A673 (cell line): ENCODE data around the gene DIP2B. TPM values are rescaled to one million over a fixed set of nuclear protein-coding genes. Genes with fewer than 3 reads are reported as not detected.

ENCODE experiments used
- BruUV-seq: library from RNA; stranded (reverse); fragments of 400-500 nt; replicated peaks from 2 replicates; lab custom pipeline; 2021; lab: Mats Ljungman, UMichigan
- CTCF ChIA-PET: fragments of 300-600 bp; sonication (Branson Sonifier 250); formaldehyde crosslinking; loops from one replicate; lab custom pipeline; 2022; ENCODE audit warnings: antibody characterized with exemption; lab: Charles Lee
- POLR2A ChIA-PET: fragments of 300-600 bp; sonication (Branson Sonifier 250); formaldehyde crosslinking; loops from one replicate; lab custom pipeline; 2022; ENCODE audit warnings: antibody characterized with exemption; ENCODE audit not compliant: low non-redundant PET; lab: Charles Lee
- DNase-seq: peaks from one replicate; pipeline ENCODE4 v3.0.0-alpha.2; 2015; ENCODE audit warnings: low spot score
- H3K27ac ChIP-seq: fragments of 200-600 bp; sonication (generic); 2 replicates; pipeline ENCODE4 v1.5.1; 2016; ENCODE audit warnings: mixed run types, low read depth, mild to moderate bottlenecking, mixed read lengths, antibody characterized with exemption, low read length; ENCODE audit not compliant: poor library complexity, severe bottlenecking
- H3K27me3 ChIP-seq: fragments of 200-600 bp; sonication (generic); replicated peaks from 2 replicates; pipeline ENCODE4 v1.6.1; 2017; ENCODE audit warnings: mixed run types, low read depth, mild to moderate bottlenecking, mixed read lengths, antibody characterized with exemption, low read length; ENCODE audit not compliant: insufficient read depth, poor library complexity
- H3K36me3 ChIP-seq: fragments of 200-600 bp; sonication (generic); 2 replicates; pipeline ENCODE4 v1.6.1; 2016; ENCODE audit warnings: mixed run types, mild to moderate bottlenecking, mixed read lengths, antibody characterized with exemption, low read length; ENCODE audit not compliant: insufficient read depth, poor library complexity, severe bottlenecking
- H3K4me1 ChIP-seq: fragments of 200-600 bp; sonication (generic); 2 replicates; pipeline ENCODE4 v1.6.1; 2017; ENCODE audit warnings: mixed run types, mild to moderate bottlenecking, mixed read lengths, antibody characterized with exemption, low read length; ENCODE audit not compliant: insufficient read depth, poor library complexity, severe bottlenecking
- H3K4me3 ChIP-seq: fragments of 200-600 bp; sonication (generic); 2 replicates; pipeline ENCODE4 v1.5.1; 2016; ENCODE audit warnings: low read depth, mixed run types, mild to moderate bottlenecking, mixed read lengths, low read length; ENCODE audit not compliant: poor library complexity, severe bottlenecking
- H3K9me3 ChIP-seq: fragments of 200-600 bp; sonication (generic); 2 replicates; pipeline ENCODE4 v1.6.1; 2016; ENCODE audit warnings: mixed run types, low read depth, mild to moderate bottlenecking, mixed read lengths, antibody characterized with exemption, low read length; ENCODE audit not compliant: poor library complexity, severe bottlenecking
- EZH2 ChIP-seq: fragments of 200-600 bp; sonication (generic); IDR thresholded peaks from 2 replicates; pipeline ENCODE4 v1.6.1; 2017; ENCODE audit warnings: borderline replicate concordance, low read depth, mild to moderate bottlenecking, mixed read lengths, antibody characterized with exemption, low read length; ENCODE audit not compliant: poor library complexity, severe bottlenecking
- intact Hi-C: fragments of 100-400 bp; cut with micrococcal nuclease; formaldehyde crosslinking; loops from one replicate; pipeline ENCODE4 v1.10.0; 2022; ENCODE audit not compliant: unreplicated experiment
- total RNA-seq: library from RNA; stranded (reverse); gene quantifications from 2 replicates; pipeline ENCODE4 v1.2.3, GENCODE V29; 2021
- TF ChIP-seq, protein P1 (sequence below): fragments of 300-800, 200-600 bp; sonication (generic); conservative IDR thresholded peaks from 2 replicates; pipeline ENCODE4 v1.5.1; 2017; ENCODE audit warnings: low read depth, mild to moderate bottlenecking, antibody characterized with exemption, low read length, moderate library complexity, mixed read lengths

The DIP2B gene
- total RNA-seq, 1 experiment from 2014 or later, result 40.5 TPM

DNA sequence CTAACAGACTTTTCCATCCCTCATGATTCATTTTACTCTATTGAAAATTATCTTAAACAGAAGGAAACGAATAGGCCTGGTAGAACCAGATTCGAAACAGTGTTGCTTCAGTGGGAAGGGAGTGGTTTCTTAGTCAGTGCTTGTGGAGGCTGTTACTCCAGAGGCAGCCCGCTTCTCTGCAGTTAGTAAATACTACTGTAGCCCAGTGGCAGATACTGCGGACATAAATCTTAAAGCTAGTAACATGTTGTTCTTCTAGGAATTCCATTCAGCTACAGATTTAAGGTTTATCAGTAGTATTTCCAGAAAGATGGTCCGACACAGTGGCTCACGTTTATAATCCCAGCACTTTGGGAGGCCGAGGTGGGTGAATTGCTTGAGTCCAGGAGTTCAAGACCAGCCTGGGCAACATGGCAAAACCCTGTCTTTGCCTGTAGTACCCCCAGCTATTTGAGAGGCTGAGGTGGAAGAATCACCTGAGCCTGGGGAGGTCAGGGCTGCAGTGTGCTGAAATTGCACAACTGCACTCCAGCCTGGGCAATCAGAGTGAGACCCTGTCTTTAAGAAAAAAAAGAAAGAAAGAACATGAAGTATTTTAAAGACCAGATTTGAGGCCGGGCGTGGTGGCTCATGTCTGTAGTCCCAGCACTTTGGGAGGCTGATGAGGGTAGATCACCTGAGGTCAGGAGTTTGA is 45.9 kb downstream of the DIP2B start:
- ChIA-PET CTCF (no interaction called here), POLR2A (no interaction called here)
- intact Hi-C loops, result no loop called here
- H3K4me1 ChIP-seq, result peaks cover 47% of the 10 kb centered on the region
- H3K27me3 ChIP-seq, result no peaks in the 10 kb centered on the region
- no peak for DNase-seq
- no peaks in the 10 kb centered on the region for H3K9me3 ChIP-seq
- TF ChIP-seq, protein P1, sequence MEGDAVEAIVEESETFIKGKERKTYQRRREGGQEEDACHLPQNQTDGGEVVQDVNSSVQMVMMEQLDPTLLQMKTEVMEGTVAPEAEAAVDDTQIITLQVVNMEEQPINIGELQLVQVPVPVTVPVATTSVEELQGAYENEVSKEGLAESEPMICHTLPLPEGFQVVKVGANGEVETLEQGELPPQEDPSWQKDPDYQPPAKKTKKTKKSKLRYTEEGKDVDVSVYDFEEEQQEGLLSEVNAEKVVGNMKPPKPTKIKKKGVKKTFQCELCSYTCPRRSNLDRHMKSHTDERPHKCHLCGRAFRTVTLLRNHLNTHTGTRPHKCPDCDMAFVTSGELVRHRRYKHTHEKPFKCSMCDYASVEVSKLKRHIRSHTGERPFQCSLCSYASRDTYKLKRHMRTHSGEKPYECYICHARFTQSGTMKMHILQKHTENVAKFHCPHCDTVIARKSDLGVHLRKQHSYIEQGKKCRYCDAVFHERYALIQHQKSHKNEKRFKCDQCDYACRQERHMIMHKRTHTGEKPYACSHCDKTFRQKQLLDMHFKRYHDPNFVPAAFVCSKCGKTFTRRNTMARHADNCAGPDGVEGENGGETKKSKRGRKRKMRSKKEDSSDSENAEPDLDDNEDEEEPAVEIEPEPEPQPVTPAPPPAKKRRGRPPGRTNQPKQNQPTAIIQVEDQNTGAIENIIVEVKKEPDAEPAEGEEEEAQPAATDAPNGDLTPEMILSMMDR, result no peak
- TF ChIP-seq EZH2, result no peak
- H3K27ac ChIP-seq, result peak overlapping the region; percentile 50
- no TSS peak for BruUV-seq
- H3K36me3 ChIP-seq, result no peaks in the 10 kb centered on the region
- no peak overlapping the region for H3K4me3 ChIP-seq

DNA sequence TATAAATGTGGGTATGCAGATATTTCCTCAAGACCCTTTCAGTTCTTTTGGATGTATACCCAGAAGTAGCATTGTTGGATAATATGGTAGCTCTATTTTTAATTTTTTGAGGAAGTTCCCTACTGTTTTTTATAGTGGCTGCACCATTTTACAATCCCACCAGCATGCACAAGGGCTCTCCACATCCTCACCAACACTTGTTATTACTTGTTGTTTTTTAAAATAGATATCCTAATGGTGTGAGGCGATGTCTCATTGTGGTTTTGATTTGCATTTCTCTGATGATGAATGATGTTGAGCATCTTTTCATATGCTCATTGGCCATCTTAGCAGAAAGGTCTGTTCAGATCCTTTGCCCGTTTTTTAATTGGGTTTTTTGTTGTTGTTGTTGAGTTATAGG is 47.1 kb downstream of the DIP2B start:
- DNase-seq, result no peak
- CTCF ChIA-PET, result no interaction called here
- no peak for TF ChIP-seq EZH2
- TF ChIP-seq, protein P1, result no peak
- intact Hi-C loops, result no loop called here
- Histone ChIP-seq H3K27me3 (no peaks in the 10 kb centered on the region), H3K4me1 (peaks cover 37% of the 10 kb centered on the region), H3K36me3 (no peaks in the 10 kb centered on the region), H3K27ac (no peak overlapping the region), H3K4me3 (no peak overlapping the region), H3K9me3 (no peaks in the 10 kb centered on the region)
- BruUV-seq, result no TSS peak
- POLR2A ChIA-PET, result no interaction called here

DNA sequence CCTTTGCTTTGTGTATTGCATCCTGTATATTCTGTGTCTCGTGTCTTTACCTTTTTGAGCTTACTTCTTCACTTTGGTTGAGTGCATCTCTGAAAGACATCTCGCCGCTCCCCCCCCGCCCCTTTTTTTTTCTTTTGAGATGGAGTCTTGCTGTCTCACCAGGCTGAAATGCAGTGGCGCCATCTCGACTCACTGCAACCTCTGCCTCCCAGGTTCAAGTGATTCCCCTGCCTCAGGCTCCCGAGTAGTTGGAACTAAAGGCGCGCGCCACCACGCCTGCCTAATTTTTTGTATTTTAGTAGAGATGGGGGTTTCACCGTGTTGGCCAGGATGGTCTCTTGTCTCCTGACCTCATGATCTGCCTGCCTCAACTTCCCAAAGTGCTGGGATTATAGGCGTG is 49.9 kb downstream of the DIP2B start:
- intact Hi-C loops, result no loop called here
- BruUV-seq, result no TSS peak
- CTCF ChIA-PET, result no interaction called here

More for the DNA sequence above, 49.9 kb downstream of the DIP2B start:
- Histone ChIP-seq H3K36me3 (no peaks in the 10 kb centered on the region), H3K9me3 (no peaks in the 10 kb centered on the region), H3K4me1 (peaks cover 20% of the 10 kb centered on the region), H3K4me3 (no peak overlapping the region), H3K27ac (no peak overlapping the region), H3K27me3 (no peaks in the 10 kb centered on the region)
- TF ChIP-seq, protein P1, result no peak
- no peak for TF ChIP-seq EZH2
- POLR2A ChIA-PET, result no interaction called here
- no peak for DNase-seq
